ENCODE measurements around the gene KRTAP1-1.
"Not testable (repeated sequence)": the region's sequence is repeated elsewhere in the genome, so short reads cannot be mapped to it uniquely, and the experiment has no call there.

KRTAP1-1 gene, protein sequence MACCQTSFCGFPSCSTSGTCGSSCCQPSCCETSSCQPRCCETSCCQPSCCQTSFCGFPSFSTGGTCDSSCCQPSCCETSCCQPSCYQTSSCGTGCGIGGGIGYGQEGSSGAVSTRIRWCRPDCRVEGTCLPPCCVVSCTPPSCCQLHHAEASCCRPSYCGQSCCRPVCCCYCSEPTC

DNA sequence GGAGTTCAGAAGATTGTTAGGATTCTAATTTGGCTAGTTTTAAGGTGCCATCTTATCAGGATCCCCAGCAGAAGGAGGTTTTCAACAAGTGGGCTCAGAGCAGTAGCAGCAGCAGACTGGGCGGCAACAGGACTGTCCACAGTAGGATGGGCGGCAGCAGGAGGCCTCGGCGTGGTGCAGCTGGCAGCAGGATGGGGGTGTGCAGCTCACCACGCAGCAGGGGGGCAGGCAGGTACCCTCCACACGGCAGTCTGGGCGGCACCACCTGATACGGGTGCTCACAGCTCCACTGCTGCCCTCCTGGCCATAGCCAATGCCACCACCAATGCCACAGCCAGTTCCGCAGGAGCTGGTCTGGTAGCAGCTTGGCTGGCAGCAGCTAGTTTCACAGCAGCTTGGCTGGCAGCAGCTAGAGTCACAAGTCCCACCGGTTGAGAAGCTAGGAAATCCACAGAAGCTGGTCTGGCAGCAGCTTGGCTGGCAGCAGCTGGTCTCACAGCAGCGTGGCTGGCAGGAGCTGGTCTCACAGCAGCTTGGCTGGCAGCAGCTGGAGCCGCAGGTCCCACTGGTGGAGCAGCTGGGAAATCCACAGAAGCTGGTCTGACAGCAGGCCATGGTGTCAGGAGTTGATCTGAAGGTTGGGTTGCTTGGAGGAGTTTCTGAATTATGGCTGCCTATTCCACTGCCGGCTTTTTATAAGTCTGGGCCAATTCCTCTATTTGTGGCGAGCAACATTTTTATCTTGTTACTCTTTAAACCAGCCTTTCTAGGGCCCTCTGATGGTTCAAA, at the start of gene KRTAP1-1:
KRTAP1-1 (minus strand) TSS at position 668 of the 789 bp plus-strand sequence; CDS start at position 615, 53 bp downstream.
- DNase-seq = not testable (repeated sequence)

DNA sequence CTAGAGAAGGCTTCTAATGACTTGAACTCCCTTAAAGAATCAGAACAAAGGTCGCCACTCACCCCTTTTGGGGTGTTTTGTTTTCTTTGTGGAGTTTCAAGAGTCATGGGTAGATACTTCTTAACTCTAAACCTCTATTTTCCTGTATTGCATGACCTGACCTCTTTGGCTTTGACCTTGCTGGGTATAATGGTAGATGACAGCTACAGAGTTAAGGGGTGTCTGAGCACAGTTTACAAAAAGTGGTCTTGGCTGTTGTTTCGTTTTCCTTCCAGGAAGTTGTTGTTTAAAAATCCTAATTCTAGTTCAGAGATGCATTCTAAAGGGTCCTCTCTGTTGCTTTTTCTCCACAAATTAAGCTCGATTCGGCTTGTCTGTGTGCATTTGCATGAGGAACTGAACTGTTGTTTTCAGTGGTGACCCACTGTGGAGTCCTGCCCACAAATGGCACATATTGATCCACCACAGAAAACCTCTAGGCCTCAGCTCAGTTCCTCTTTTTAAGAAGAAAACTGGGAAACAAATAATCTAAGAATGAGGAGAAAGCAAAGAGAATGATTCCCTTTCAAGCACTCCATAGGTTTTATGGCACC, 47.6 kb upstream of the KRTAP1-1 start:
- DNase-seq = not testable (repeated sequence)

DNA sequence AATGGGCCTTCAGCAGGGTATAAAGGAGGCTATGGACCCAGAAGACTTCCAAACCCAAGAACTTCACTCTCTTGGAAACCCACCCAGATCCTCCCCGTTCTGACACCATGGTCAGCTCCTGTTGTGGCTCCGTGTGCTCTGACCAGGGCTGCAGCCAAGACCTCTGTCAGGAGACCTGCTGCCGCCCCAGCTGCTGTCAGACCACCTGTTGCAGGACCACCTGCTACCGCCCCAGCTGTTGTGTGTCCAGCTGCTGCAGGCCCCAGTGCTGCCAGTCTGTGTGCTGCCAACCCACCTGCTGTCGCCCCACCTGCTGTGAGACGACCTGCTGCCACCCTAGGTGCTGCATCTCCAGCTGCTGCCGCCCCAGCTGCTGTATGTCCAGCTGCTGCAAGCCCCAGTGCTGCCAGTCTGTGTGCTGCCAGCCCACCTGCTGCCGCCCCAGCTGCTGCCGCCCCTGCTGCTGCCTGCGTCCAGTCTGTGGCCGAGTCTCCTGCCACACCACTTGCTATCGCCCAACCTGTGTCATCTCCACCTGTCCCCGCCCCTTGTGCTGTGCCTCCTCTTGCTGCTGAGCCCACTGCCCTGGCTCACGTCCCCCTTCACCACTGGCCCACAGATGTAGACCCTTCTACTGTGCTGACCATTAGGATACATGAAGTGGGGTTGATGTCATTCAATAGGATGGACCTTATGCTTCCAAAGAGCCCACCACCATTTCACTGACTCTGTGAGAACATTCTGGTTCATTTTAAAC, 43.0 kb upstream of the KRTAP1-1 start, which contains the start of gene KRTAP4-7:
KRTAP4-7 (plus strand) TSS at position 51 of the 757 bp plus-strand sequence; CDS start at position 108, 57 bp downstream.
- DNase-seq = not testable (repeated sequence)

DNA sequence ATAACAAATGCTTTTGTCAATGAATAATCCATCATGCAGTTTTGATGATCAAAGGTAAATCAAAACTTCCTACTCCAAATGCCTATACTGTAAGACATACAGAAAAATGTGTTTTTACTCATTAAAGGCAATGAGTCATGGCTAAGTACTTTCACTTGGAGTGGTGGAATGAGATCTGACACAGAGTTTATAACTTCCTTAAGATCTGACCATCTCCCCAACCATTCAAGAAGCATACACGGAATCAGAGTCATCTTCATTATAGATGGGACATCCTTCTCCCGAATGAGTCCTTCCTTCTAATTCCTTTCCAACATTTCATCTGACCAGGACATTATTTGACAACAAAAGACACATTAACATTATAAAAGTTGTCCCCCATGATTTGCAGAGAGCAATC, 42.2 kb upstream of the KRTAP1-1 start:
- DNase-seq = peak; percentile 65

DNA sequence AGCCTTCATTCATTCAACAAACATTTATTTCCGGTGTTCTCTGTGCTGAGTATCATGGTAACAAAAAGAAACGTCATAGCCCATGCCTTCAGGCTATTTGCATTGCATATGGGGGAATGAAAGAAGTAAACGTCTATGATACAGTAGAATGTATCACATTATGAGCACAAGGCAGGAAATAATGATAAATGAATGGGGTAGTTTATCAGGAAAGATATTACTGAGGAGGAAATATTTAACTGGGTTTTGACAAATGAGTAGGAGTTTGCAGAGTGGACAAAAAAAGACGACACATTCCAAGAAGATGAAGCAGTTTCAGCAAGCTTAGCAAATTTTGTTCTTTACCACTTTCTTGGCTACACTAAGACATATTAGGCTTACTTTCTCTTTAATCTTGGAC, 41.4 kb upstream of the KRTAP1-1 start:
- peak; percentile 24 for DNase-seq

DNA sequence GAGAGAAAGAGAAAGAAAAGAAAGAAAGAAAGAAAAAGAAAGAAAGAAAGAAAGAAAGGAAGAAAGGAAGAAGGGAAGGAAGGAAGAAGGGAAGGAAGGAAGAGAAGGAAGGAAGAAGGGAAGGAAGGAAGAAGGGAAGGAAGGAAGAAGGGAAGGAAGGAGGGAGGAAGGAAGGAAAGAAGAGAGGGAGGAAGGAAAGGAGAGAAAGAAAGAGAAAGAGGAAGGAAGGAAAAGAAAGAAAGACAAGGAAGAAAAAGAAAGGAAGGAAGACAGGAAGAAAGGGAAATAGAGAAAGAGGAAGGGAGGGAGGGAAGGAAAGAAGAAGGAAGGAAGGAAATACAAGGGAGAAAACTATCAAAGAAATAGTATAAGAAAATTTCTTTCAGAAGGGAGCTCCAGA, 35.5 kb upstream of the KRTAP1-1 start:
- DNase-seq = no peak

DNA sequence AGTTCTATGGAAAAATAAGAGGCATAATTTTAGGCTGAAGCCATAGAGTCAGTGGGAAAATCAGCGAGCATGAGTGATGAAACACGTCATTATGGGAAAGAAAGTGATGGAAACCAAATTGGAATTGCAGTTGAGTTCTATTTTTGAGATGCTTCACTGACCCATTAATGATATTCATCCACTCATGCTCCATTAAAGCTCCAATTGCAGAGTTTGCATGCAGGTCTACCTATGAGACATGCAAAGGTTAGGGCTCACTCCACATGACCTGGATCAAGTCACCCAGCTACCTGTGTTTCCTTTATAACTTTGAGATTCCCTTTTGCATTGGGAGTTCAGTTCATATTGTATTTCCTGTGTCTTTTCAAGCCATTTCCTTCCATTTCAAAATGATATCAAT, 32.4 kb upstream of the KRTAP1-1 start:
- DNase-seq = no peak

DNA sequence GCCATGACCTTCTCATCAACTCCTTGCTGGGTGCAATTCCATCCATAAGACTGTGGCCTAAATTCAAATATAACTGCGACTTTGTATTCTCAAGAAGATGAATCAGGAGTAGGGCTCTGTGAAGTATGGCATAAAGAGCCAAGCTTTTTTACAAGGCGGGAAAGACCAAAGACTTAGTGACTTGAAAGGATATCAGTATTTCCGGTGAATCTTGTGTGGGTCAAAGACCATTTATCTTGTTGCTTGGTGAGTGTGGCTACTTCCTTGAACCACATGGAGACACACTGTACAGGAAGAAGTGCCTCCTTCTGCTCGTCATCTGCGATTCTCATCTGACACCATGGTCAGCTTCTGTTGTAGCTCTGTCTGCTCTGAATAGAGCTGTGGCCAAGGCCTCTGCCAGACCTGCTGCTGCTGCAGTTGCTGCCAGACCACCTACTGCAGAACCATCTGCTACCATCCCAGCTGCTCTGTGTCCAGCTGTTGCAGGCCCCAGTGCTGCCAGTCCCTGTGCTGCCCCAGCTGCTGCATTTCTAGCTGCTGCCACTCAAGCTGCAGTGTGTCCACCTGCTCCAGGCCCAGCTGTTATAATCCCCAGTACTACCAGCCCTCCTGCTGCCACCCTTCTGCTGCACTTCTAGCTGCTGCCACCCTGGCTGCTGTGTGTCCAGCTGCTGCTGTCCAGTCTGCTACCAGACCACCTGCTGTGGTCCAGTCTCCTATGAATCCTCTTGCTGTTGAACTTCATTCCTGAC, 30.5 kb upstream of the KRTAP1-1 start:
- no peak for DNase-seq

DNA sequence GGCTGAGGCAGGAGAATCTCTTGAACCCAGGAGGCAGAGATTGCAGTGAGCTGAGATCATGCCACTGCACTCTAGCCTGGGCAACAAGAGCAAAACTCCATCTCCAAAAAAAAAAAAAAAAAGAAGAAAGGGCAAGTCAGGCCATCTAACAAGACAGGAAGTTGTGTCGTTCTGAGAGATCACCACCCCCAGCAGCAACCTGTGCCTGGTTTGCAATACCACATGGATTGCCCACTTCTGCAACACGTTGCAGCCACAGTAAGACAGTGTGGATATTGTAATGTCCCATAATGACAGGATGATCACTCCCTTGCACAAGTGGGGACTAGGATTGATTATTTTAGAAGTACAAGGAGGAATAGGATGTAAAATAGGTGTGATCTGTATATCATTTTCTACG, 27.8 kb upstream of the KRTAP1-1 start:
- no peak for DNase-seq

DNA sequence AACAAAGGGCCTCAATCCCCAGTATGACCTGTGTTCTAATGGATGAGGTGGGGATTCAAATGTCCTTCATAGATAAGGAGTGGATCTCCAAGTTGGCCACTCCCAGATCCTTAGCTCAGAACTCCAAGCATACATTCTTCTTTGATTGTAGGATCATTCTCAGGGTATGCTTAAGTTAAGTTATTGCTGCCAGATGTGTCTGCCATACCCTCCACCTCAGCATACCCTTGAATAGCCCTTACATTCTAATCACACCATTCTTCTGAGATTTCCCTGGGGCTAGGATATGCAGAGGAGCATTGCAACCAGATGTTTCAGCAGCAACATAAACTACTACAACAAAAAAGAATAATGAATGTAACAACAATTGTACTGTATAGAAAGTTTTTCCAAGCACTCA, 26.0 kb upstream of the KRTAP1-1 start:
- no peak for DNase-seq

DNA sequence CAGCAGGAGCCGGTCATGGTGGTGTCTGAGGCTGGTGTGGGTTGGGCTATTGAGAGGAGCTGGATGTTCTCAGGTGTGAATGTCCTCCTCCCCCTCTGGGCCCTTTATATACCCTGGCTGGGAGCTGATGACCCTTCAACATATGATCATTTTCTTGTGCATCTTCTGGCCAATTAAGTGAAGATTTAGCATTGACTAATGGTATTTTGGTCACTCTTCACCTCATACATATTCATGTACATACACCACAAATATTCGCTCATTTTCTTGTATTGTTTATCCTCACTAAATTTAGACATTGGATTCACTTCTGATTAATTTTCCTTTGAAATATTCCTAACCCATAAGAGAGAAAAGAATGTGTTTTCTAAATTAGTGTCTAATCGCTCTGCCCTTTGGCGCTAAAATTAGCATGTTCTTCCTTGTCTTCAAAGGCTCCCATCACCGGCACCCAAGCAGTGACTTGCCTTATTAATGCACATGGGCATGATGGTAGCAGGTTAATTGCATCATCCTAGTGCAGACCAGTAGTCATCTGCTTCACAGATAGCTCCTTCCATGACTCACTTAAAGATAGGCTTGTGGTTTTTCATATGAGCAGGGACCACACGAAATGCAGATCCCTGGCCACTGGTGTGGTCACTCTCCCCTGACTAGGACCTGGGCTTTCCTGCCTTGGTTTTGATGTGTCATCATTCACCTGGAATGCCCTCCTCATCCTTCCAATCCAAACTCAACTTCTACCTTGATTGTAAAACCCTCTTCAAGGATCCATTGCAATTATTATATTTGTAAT, 24.8 kb upstream of the KRTAP1-1 start, which contains the start of gene KRTAP2-4:
KRTAP2-4 (minus strand) TSS at position 51 of the 796 bp plus-strand sequence; CDS start at position 17, 34 bp downstream.
- peak; percentile 94 for DNase-seq

DNA sequence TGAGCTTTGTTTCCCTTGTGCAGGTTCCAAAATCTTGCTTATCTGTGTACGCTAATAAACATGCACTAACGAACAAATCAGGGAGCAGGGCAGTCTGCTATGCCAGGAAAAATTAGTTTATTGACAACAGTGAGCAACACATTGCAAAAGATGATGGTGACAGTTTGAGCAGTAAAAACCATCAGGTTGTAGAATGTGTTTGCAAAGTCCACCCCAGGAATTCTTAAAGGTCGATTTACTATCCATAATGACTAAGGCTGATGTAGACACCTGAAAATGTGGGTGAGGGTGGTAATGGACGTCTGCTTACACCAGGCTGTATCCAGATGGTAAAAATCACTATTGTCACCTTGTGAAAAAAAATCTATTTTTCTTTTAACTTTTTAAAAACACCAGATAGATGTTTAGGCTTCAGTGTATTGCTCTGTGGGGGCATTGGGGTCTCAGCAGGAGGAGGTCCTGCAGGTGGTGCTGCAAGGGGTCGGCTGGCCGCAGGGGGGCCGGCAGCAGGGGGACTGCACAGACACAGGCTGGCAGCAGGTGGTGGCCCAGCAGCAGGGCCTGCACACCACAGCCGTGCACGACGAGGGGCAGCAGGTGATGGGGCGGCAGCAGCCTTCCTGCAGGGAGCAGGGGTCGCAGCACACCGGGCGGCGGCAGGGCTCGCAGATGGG, 23.9 kb upstream of the KRTAP1-1 start:
- not testable (repeated sequence) for DNase-seq

DNA sequence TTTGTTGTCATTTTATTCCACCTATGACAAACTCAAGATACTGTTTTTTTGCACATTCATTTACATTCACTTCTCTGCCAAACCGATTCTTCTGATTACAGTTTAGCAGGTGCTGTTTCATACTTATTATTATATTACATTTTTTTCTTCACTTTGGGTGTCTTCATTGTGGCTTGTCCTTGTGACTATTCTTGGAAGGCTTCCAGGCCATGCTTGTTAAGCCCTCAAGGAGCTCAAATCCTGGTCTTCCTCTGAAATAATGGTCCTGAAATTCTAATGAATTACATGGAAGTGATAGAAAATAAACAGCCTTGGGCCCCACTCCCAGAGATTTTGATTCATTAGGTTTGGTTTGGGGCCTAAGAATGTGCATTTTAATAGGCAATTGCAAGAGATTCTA, 23.1 kb upstream of the KRTAP1-1 start:
- no peak for DNase-seq

DNA sequence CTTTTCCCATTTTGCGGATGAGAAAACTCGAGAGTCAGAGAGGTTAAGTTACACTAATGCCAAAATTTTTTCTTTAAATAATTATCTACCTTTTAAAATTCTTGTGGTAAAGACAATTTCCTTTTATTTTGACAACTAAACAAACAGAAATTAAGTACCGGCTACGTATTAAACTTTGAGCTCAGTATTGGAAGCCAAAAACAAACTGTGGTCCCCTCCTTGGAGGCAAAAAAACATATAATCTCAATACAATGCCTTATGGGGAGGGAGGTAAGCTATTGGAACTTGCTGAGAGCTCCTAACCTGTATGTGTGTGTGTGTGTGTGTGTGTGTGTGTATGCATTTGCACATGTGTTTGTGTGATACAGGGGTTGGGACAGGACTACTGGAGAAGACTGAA, 22.2 kb upstream of the KRTAP1-1 start:
- no peak for DNase-seq

DNA sequence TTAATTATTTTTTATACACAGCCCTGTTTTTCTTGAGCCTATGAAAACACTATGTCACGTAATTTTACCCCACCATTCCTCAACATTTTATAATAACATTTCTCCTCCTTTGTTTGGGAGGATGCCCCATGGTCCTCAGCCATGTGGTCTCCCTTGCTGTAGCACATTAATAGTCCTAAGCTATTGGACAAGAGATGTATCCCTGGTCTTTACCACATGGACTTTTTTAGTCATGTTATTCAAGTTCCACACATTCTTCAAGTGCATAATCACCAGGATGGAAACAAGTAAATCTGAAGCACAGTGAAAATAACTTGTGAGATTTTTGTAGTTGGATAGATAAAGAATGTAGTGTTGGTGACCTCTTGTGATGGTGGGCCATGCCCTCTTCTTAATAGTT, 20.7 kb upstream of the KRTAP1-1 start:
- DNase-seq = peak; percentile 95

DNA sequence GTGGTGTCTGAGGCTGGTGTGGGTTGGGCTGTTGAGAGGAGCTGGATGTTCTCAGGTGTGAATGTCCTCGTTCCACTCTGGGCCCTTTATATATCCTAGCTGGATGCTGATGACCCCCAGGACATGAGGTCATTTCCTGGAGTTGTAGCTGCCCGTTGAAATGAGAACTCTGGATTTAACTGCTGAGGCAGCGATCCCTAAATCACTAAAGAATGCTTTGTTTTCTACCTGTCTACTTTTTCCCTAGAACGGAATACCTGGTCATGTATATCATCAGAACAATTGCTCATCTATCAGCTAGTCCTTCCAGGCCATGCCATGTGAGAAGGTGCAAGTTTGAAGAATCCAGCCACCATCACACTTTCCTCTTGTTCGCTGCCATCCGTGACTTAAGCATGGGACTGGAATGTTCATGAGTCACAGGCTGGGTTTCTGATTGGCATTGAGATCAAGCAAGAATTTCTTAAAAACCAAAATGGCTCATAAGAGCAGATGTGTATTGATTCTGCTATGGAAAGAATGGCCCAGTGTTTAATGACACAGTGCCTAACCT, 18.9 kb upstream of the KRTAP1-1 start, which contains the start of gene KRTAP2-3:
KRTAP2-3 (minus strand) TSS at position 63 of the 553 bp plus-strand sequence. CDS start 64 bp downstream, outside the sequence.
- peak; percentile 98 for DNase-seq

DNA sequence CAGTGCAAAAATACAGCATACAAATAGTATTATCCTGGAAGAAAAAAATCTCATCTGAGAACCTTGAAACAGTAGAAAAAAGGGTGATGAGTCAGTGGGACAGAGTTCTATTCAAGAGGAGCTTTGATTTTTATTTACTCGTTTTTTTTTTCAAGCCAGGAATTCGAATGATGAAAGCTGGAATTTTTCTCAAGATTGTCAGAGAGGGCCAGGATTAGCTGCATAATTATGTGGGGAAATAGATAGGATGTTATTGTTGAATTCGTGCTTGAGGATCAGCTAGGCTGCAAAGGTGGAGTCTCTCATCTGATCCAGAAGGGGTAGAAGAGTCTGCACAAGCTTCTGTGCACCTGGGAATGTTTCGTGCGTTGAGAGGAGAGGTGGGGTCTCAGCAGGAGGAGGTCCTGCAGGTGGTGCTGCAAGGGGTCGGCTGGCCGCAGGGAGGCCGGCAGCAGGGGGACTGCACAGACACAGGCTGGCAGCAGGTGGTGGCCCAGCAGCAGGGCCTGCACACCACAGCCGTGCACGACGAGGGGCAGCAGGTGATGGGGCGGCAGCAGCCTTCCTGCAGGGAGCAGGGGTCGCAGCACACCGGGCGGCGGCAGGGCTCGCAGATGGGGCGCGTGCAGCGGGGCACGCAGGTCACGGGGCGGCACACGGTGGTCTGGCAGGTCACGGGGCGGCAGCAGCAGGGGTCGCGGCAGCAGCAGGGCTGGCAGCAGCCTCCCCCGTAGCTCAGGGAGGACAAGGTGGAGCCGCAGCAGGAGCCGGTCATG, 18.2 kb upstream of the KRTAP1-1 start:
- DNase-seq = peak; percentile 94

DNA sequence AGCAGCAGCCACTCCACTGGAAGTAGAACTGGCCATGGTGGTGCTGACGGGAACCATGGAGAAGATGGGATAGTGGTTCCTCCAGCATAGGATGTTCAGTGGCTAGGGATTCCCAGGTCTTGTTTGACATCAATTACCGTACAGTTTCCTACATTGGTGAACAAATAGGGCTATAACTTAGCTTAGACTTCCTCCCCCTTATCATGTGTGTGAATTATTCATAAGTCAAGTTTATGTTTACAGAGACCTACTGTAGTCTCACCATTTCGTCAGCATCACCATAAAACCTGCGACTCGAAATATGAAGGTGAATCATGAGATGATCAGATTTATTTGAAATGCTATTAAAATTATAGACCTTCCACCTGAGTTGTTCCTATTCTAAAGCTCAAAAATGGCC, 17.5 kb upstream of the KRTAP1-1 start:
- peak; percentile 77 for DNase-seq

DNA sequence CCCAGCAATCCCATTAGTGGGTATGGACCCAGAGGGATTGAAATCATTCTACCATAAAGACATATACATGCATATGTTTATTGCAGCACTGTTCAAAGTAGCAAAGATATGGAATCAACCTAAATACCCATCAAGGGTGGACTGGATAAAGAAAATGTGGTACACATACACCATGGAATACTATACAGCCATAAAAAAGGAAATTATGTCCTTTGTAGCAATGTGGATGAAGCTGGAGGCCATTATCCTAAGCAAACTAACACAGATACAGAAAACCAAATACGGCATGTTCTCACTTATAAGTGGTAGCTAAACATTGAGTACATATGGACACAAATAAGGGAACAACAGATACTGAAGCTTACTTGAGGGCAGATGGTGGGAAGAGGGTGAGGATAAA, 16.3 kb upstream of the KRTAP1-1 start:
- no peak for DNase-seq
